ENCODE measurements around the gene CLIC4.

CLIC4 gene

GRCh38 chr1:24874056-24874455 lies 128.8 kb downstream of the CLIC4 start:
- H3K9me2 ChIP-seq (replicated peaks; ENCODE audit: low read depth, low read length) = no peaks in the 10 kb centered on the region
- H3F3A ChIP-seq (ENCODE audit: low read depth) = no peaks in the 10 kb centered on the region
- H3K36me3 ChIP-seq (ENCODE audit: insufficient read depth, low read length) = no peaks in the 10 kb centered on the region
- H3K79me2 ChIP-seq (ENCODE audit: insufficient read depth, low read length) = no peaks in the 10 kb centered on the region
- peaks cover 9% of the 10 kb centered on the region for H3K4me1 ChIP-seq (ENCODE audit: insufficient read depth, low read length, poor library complexity, severe bottlenecking)
- H3K4me2 ChIP-seq (ENCODE audit: low read depth, low read length, poor library complexity, severe bottlenecking) = no peak overlapping the region
- H3K9me3 ChIP-seq (ENCODE audit: insufficient read depth, low read depth, low read length) = no peaks in the 10 kb centered on the region
- no peak overlapping the region for H2AFZ ChIP-seq (ENCODE audit: low read length)
- H4K20me1 ChIP-seq (ENCODE audit: insufficient read depth, low read length, poor library complexity, severe bottlenecking) = no peaks in the 10 kb centered on the region
- no peak overlapping the region for H3K9ac ChIP-seq (ENCODE audit: low read depth, low read length, poor library complexity, severe bottlenecking)
- TF ChIP-seq CTCF (conservative IDR thresholded peaks at IDR 0.05; ENCODE audit: low read length) (no peak), EZH2phosphoT487 (IDR thresholded peaks at IDR 0.05; ENCODE audit: borderline replicate concordance) (no peak)
- H3K4me3 ChIP-seq (ENCODE audit: low read length, poor library complexity, severe bottlenecking) = no peak overlapping the region
- no peaks in the 10 kb centered on the region for H3K27me3 ChIP-seq (ENCODE audit: insufficient read depth, low read length, poor library complexity, severe bottlenecking)

GRCh38 chr1:24874611-24875234 lies 129.5 kb downstream of the CLIC4 start:
- peaks cover 9% of the 10 kb centered on the region for H3K4me1 ChIP-seq (ENCODE audit: insufficient read depth, low read length, poor library complexity, severe bottlenecking)
- H3K9me2 ChIP-seq (replicated peaks; ENCODE audit: low read depth, low read length) = no peaks in the 10 kb centered on the region
- no peaks in the 10 kb centered on the region for H3K9me3 ChIP-seq (ENCODE audit: insufficient read depth, low read depth, low read length)
- H4K20me1 ChIP-seq (ENCODE audit: insufficient read depth, low read length, poor library complexity, severe bottlenecking) = no peaks in the 10 kb centered on the region
- H3K27me3 ChIP-seq (ENCODE audit: insufficient read depth, low read length, poor library complexity, severe bottlenecking) = no peaks in the 10 kb centered on the region
- H3K4me2 ChIP-seq (ENCODE audit: low read depth, low read length, poor library complexity, severe bottlenecking) = no peak overlapping the region
- H3K4me3 ChIP-seq (ENCODE audit: low read length, poor library complexity, severe bottlenecking) = no peak overlapping the region
- no peak overlapping the region for H2AFZ ChIP-seq (ENCODE audit: low read length)
- H3K9ac ChIP-seq (ENCODE audit: low read depth, low read length, poor library complexity, severe bottlenecking) = no peak overlapping the region
- no peaks in the 10 kb centered on the region for H3K36me3 ChIP-seq (ENCODE audit: insufficient read depth, low read length)
- no peaks in the 10 kb centered on the region for H3K79me2 ChIP-seq (ENCODE audit: insufficient read depth, low read length)
- no peak for TF ChIP-seq EZH2phosphoT487 (IDR thresholded peaks at IDR 0.05; ENCODE audit: borderline replicate concordance)
- no peak for TF ChIP-seq CTCF (conservative IDR thresholded peaks at IDR 0.05; ENCODE audit: low read length)
- no peaks in the 10 kb centered on the region for H3F3A ChIP-seq (ENCODE audit: low read depth)

GRCh38 chr1:24875257-24875656 lies 130.0 kb downstream of the CLIC4 start:
- H4K20me1 ChIP-seq (ENCODE audit: insufficient read depth, low read length, poor library complexity, severe bottlenecking) = no peaks in the 10 kb centered on the region
- TF ChIP-seq CTCF (conservative IDR thresholded peaks at IDR 0.05; ENCODE audit: low read length) = no peak
- TF ChIP-seq EZH2phosphoT487 (IDR thresholded peaks at IDR 0.05; ENCODE audit: borderline replicate concordance) = no peak
- H2AFZ ChIP-seq (ENCODE audit: low read length) = no peak overlapping the region
- no peaks in the 10 kb centered on the region for H3F3A ChIP-seq (ENCODE audit: low read depth)
- H3K4me3 ChIP-seq (ENCODE audit: low read length, poor library complexity, severe bottlenecking) = no peak overlapping the region
- no peaks in the 10 kb centered on the region for H3K27me3 ChIP-seq (ENCODE audit: insufficient read depth, low read length, poor library complexity, severe bottlenecking)
- no peaks in the 10 kb centered on the region for H3K79me2 ChIP-seq (ENCODE audit: insufficient read depth, low read length)
- H3K4me1 ChIP-seq (ENCODE audit: insufficient read depth, low read length, poor library complexity, severe bottlenecking) = peaks cover 9% of the 10 kb centered on the region
- H3K9me3 ChIP-seq (ENCODE audit: insufficient read depth, low read depth, low read length) = no peaks in the 10 kb centered on the region
- no peak overlapping the region for H3K4me2 ChIP-seq (ENCODE audit: low read depth, low read length, poor library complexity, severe bottlenecking)
- H3K9ac ChIP-seq (ENCODE audit: low read depth, low read length, poor library complexity, severe bottlenecking) = no peak overlapping the region
- H3K9me2 ChIP-seq (replicated peaks; ENCODE audit: low read depth, low read length) = no peaks in the 10 kb centered on the region
- no peaks in the 10 kb centered on the region for H3K36me3 ChIP-seq (ENCODE audit: insufficient read depth, low read length)
